Neutrophil (primary cell): ENCODE results near the gene PTBP1.

ENCODE experiments used
- H3K27ac ChIP-seq: fragments of 200-600 bp; sonication (generic); 2 replicates; pipeline ENCODE4 v1.5.1; 2016; ENCODE audit warnings: mild to moderate bottlenecking, moderate library complexity
- H3K27me3 ChIP-seq: fragments of 200-600 bp; sonication (generic); 2 replicates; pipeline ENCODE4 v1.6.0; 2016; ENCODE audit warnings: mild to moderate bottlenecking
- H3K36me3 ChIP-seq: fragments of 200-600 bp; sonication (generic); 2 replicates; pipeline ENCODE4 v1.5.1; 2017
- H3K4me1 ChIP-seq, 2 experiments: fragments of 200-600 bp in 1 of 2; sonication (generic) in 1 of 2; 1 replicate in 1 of 2; 2 replicates in 1 of 2; pipeline versions ENCODE4 v1.5.1 to v1.6.1; 2013 to 2016; ENCODE audit warnings: low read depth in 1 of 2, low read length in 1 of 2, mild to moderate bottlenecking in 1 of 2, moderate library complexity in 1 of 2; ENCODE audit not compliant: control insufficient read depth in 1 of 2, insufficient read depth in 1 of 2
- H3K4me3 ChIP-seq, 2 experiments: fragments of 200-600 bp in 1 of 2; sonication (generic) in 1 of 2; 1 replicate in 1 of 2; 2 replicates in 1 of 2; pipeline ENCODE4 v1.5.1; 2013 to 2016; ENCODE audit warnings: low read depth in 1 of 2, low read length in 1 of 2, mild to moderate bottlenecking in 1 of 2, moderate library complexity in 1 of 2
- H3K9me3 ChIP-seq: fragments of 200-600 bp; sonication (generic); 2 replicates; pipeline ENCODE4 v1.5.1; 2016
- TF ChIP-seq, protein P1 (sequence below): fragments of 200-600 bp; sonication (generic); IDR thresholded peaks from 2 replicates; pipeline ENCODE4 v1.5.1; 2016; ENCODE audit warnings: antibody characterized with exemption

The PTBP1 gene

DNA sequence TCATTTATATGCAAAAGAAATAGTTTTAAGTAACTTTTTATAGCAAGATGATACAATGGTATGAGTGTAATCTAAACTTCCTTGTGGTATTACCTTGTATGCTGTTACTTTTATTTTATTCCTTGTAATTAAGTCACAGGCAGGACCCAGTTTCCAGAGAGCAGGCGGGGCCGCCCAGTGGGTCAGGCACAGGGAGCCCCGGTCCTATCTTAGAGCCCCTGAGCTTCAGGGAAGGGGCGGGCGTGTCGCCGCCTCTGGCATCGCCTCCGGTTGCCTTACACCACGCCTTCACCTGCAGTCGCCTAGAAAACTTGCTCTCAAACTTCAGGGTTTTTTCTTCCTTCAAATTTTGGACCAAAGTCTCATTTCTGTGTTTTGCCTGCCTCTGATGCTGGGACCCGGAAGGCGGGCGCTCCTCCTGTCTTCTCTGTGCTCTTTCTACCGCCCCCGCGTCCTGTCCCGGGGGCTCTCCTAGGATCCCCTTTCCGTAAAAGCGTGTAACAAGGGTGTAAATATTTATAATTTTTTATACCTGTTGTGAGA, 14.3 kb downstream of the PTBP1 start:
- H3K9me3 ChIP-seq, result no peaks in the 10 kb centered on the region
- H3K27ac ChIP-seq, result no peak overlapping the region
- H3K27me3 ChIP-seq, result no peaks in the 10 kb centered on the region
- no peaks in the 10 kb centered on the region for H3K4me1 ChIP-seq
- peaks cover 67% of the 10 kb centered on the region for H3K36me3 ChIP-seq
- no peak overlapping the region for H3K4me3 ChIP-seq
- TF ChIP-seq, protein P1, sequence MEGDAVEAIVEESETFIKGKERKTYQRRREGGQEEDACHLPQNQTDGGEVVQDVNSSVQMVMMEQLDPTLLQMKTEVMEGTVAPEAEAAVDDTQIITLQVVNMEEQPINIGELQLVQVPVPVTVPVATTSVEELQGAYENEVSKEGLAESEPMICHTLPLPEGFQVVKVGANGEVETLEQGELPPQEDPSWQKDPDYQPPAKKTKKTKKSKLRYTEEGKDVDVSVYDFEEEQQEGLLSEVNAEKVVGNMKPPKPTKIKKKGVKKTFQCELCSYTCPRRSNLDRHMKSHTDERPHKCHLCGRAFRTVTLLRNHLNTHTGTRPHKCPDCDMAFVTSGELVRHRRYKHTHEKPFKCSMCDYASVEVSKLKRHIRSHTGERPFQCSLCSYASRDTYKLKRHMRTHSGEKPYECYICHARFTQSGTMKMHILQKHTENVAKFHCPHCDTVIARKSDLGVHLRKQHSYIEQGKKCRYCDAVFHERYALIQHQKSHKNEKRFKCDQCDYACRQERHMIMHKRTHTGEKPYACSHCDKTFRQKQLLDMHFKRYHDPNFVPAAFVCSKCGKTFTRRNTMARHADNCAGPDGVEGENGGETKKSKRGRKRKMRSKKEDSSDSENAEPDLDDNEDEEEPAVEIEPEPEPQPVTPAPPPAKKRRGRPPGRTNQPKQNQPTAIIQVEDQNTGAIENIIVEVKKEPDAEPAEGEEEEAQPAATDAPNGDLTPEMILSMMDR, result no peak

GRCh38 chr19:812049-812746, 14.9 kb downstream of the PTBP1 start:
- TF ChIP-seq, protein P1, result no peak
- Histone ChIP-seq H3K36me3 (peaks cover 60% of the 10 kb centered on the region), H3K4me3 (no peak overlapping the region)

GRCh38 chr19:812747-813218, 15.5 kb downstream of the PTBP1 start:
- no peaks in the 10 kb centered on the region for H3K9me3 ChIP-seq
- TF ChIP-seq, protein P1, result no peak

More at GRCh38 chr19:812049-812746, 14.9 kb downstream of the PTBP1 start:
- Histone ChIP-seq H3K9me3 (no peaks in the 10 kb centered on the region), H3K4me1 (no peaks in the 10 kb centered on the region), H3K27me3 (no peaks in the 10 kb centered on the region), H3K27ac (no peak overlapping the region)

DNA sequence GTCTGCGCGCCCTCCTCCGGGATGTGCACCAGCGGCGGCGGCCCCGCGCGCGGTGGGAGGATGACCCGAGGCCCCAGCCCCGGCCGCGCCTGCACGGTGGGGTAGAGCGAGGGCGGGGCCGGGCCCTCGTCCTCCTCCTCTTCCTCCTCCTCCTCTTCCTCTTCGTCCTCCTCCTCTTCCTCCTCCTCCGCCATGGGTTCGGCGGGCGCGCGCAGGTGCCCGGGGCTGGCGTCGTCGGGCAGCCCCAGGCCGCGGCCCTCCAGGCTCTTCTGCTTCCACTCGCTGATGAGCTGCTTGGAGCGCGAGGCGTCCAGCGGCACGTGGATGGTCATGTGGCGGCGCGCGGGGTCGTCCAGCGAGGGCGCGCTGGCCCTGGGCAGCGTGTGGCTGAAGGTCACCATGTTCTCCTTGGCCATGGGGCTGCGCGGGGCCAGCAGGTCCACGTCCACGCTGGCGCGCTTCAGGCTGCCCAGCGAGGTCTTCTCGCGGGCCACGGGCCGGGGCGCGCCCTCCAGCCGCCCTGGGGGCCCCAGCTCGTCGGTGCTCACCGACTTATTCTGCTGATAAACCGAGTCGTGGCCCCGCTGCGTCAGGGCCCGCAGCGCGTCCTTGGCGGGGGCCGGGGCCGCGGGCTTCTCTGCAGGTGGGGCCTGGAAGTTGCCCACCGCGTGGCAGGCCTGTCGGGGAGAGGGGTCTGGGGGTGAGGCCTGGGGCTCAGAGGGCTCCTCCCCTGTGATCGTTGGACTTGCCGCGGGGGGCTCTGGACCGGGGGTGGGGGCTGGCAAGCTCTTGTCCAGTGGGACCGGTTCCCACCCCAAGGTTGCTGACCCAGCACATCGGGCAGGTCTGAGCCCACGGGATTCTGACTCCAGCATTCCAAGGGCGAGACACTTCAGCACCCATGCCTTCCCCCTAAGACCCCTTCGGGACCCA, 16.2 kb downstream of the PTBP1 start:
- H3K9me3 ChIP-seq, result no peaks in the 10 kb centered on the region
- H3K27ac ChIP-seq, result no peak overlapping the region
- TF ChIP-seq, protein P1, result no peak
- peaks cover 48% of the 10 kb centered on the region for H3K36me3 ChIP-seq
- H3K4me3 ChIP-seq, result no peak overlapping the region
- no peaks in the 10 kb centered on the region for H3K27me3 ChIP-seq
- no peaks in the 10 kb centered on the region for H3K4me1 ChIP-seq

More at GRCh38 chr19:812747-813218, 15.5 kb downstream of the PTBP1 start:
- Histone ChIP-seq H3K4me1 (no peaks in the 10 kb centered on the region), H3K27me3 (no peaks in the 10 kb centered on the region), H3K4me3 (no peak overlapping the region), H3K27ac (no peak overlapping the region), H3K36me3 (peaks cover 55% of the 10 kb centered on the region)

- Histone ChIP-seq H3K4me1 (no peaks in the 10 kb centered on the region), H3K36me3 (peaks cover 38% of the 10 kb centered on the region), H3K4me3 (no peak overlapping the region), H3K27ac (no peak overlapping the region), H3K27me3 (no peaks in the 10 kb centered on the region), H3K9me3 (no peaks in the 10 kb centered on the region)
- TF ChIP-seq, protein P1, result no peak
These were observed 17.2 kb downstream of the PTBP1 start for GRCh38 chr19:814152-815078.
